Thoracic aorta (tissue), 2 donors: ENCODE measurements around the gene CUL4B. TPM values are rescaled to one million over a fixed set of nuclear protein-coding genes. Genes with fewer than 3 reads are reported as not detected.

Source experiments
- ATAC-seq: fragments of 150-250 bp; one replicate; pipeline ENCODE4 v1.8.0; 2017; ENCODE audit warnings: low read depth; ENCODE audit not compliant: insufficient number of reproducible peaks, low FRiP score
- DNase-seq: peaks from one replicate; pipeline ENCODE4 v3.0.0-alpha.2; 2020; ENCODE audit warnings: low spot score
- H3K27ac ChIP-seq, 2 donors: fragments of 200-600 bp; sonication (generic); 1 replicate in 1 of 2; 2 replicates in 1 of 2; pipeline ENCODE4 v1.5.1; 2016; ENCODE audit warnings: mild to moderate bottlenecking in 2 of 2, moderate library complexity in 2 of 2
- H3K27me3 ChIP-seq: fragments of 200-600 bp; sonication (generic); replicated peaks from 2 replicates; pipeline ENCODE4 v1.6.0; 2016; ENCODE audit warnings: mild to moderate bottlenecking; ENCODE audit not compliant: insufficient read depth
- H3K36me3 ChIP-seq: fragments of 200-600 bp; sonication (generic); one replicate; pipeline ENCODE4 v1.5.1; 2016
- H3K4me1 ChIP-seq, 2 donors: fragments of 200-600 bp; sonication (generic); 1 replicate in 1 of 2; 2 replicates in 1 of 2; pipeline versions ENCODE4 v1.5.1 to v1.6.0; 2016; ENCODE audit warnings: low read depth in 2 of 2, mild to moderate bottlenecking in 1 of 2; ENCODE audit not compliant: control insufficient read depth in 1 of 2
- H3K4me3 ChIP-seq: fragments of 200-600 bp; sonication (generic); 2 replicates; pipeline ENCODE4 v1.5.1; 2016; ENCODE audit warnings: mild to moderate bottlenecking
- H3K9me3 ChIP-seq: fragments of 200-600 bp; sonication (generic); 2 replicates; pipeline ENCODE4 v1.5.1; 2016
- total RNA-seq, 2 donors: library from RNA; depleted of rRNA; stranded (reverse); fragments of >200 nt; gene quantifications; one replicate each; pipeline versions ENCODE4 v1.1.0 to v1.2.3, GENCODE V29; 2016
- TF ChIP-seq, protein P1 (sequence below): fragments of 200-600 bp; sonication (generic); IDR thresholded peaks from one replicate; pipeline ENCODE4 v1.5.1; 2019; ENCODE audit warnings: antibody characterized with exemption

Gene CUL4B
- total RNA-seq = 10 to 100 TPM; 38.7 to 66.2 TPM

DNA sequence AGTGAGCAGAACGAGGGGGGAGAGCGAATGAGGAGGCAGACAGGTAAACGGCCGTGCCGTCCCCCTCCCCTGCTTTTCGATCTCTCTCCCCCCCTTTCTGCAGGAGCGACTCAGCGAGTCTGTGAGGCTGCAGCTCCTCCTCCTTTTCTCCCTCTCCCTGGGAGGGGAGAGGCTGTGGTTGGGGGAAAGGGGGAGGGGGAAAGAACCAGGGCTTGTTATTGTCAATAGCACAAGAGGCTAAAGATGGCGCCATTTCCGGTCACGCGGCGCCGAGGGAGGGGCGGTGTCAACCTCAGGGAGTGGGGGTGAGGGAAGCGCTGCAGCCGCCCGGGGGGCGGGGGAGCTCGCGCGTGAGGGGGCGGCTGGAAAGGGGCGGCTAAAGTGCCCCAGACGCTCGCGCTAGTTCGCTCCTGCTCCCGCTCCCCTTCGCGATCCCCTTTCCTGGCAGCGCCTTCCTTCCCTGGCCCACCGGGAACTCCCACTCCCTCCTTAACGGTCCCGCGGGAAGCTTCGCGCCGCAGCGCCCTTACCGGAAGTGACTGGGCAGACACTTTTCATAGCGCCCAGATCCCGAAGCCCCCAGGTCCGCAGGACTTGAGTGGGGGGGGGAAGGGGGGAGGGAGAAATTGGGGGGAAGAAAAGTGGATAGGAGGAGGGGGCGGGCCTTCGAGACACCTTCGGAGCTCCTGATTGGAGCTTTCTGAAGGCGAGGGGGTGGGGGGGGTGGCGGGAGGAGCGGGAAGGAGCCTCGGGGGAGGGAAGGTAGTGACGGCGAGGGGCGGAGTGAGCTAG, at the start of gene CUL4B:
TSS of gene CUL4B (minus strand) at position 121 of the 792 bp plus-strand sequence. CDS start 324 bp downstream, outside the sequence.
- peak; percentile 92 for ATAC-seq
- Histone ChIP-seq H3K4me1 (peaks cover 0 to 7% of the 10 kb centered on the region in 2 donors), H3K27me3 (no peaks in the 10 kb centered on the region), H3K4me3 (peak within 1 kb of the TSS; percentile 88), H3K27ac (peak within 1 kb of the TSS; percentile 95 to 97), H3K9me3 (no peaks in the 10 kb centered on the region), H3K36me3 (peaks cover 3% of the 10 kb centered on the region)
- TF ChIP-seq, protein P1, sequence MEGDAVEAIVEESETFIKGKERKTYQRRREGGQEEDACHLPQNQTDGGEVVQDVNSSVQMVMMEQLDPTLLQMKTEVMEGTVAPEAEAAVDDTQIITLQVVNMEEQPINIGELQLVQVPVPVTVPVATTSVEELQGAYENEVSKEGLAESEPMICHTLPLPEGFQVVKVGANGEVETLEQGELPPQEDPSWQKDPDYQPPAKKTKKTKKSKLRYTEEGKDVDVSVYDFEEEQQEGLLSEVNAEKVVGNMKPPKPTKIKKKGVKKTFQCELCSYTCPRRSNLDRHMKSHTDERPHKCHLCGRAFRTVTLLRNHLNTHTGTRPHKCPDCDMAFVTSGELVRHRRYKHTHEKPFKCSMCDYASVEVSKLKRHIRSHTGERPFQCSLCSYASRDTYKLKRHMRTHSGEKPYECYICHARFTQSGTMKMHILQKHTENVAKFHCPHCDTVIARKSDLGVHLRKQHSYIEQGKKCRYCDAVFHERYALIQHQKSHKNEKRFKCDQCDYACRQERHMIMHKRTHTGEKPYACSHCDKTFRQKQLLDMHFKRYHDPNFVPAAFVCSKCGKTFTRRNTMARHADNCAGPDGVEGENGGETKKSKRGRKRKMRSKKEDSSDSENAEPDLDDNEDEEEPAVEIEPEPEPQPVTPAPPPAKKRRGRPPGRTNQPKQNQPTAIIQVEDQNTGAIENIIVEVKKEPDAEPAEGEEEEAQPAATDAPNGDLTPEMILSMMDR = no peak
- DNase-seq = peak; percentile 77

GRCh38 chrX:120604361-120604782, 43.6 kb upstream of the CUL4B start:
- peak; percentile 59 for ATAC-seq

GRCh38 chrX:120603707-120604360, 43.1 kb upstream of the CUL4B start, which contains the start of gene MCTS1:
Gene MCTS1, plus strand, starts transcription at chrX:120604101. Its CDS starts 136 bp downstream, at chrX:120604237.
- peak; percentile 97 for ATAC-seq
- peak within 1 kb of the TSS; percentile 80 for H3K4me3 ChIP-seq

More at GRCh38 chrX:120604361-120604782, 43.6 kb upstream of the CUL4B start:
- TF ChIP-seq, protein P1 = no peak
- Histone ChIP-seq H3K9me3 (no peaks in the 10 kb centered on the region), H3K27ac (peak overlapping the region; percentile 85 to 91), H3K4me3 (peak overlapping the region; percentile 80), H3K27me3 (no peaks in the 10 kb centered on the region), H3K4me1 (peaks cover 2 to 3% of the 10 kb centered on the region in 2 donors), H3K36me3 (no peaks in the 10 kb centered on the region)
- DNase-seq = no peak

DNA sequence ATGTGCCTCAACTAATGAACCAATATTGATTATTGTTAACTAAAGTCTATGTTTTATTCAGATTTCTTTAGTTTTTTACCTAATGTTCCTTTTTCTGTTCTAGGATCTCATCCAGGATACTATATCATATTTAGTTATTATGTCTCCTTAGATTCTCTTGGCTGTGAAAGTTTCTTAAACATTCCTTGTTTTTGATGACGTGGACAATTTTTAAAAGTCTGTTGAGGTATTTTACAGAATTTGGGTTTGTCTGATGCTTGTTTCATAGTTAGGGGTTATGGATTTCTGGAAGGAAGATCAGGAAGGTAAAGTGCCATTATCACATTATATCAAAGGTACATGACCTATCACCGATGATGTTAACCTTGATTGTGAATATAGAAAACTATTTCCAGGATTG, 24.9 kb upstream of the CUL4B start:
- TF ChIP-seq, protein P1 = no peak
- H3K9me3 ChIP-seq = no peaks in the 10 kb centered on the region
- no peak overlapping the region for H3K27ac ChIP-seq
- no peaks in the 10 kb centered on the region for H3K36me3 ChIP-seq
- no peak for DNase-seq
- no peaks in the 10 kb centered on the region for H3K27me3 ChIP-seq
- no peak overlapping the region for H3K4me3 ChIP-seq
- H3K4me1 ChIP-seq = no peaks in the 10 kb centered on the region
- no peak for ATAC-seq

More at GRCh38 chrX:120603707-120604360, 43.1 kb upstream of the CUL4B start, which contains the start of gene MCTS1:
- no peaks in the 10 kb centered on the region for H3K9me3 ChIP-seq
- DNase-seq = peak; percentile 47
- H3K27ac ChIP-seq = peak within 1 kb of the TSS; percentile 85 to 91
- H3K4me1 ChIP-seq = peaks cover 2 to 3% of the 10 kb centered on the region in 2 donors
- no peaks in the 10 kb centered on the region for H3K36me3 ChIP-seq
- TF ChIP-seq, protein P1 = no peak
- no peaks in the 10 kb centered on the region for H3K27me3 ChIP-seq
